ENCODE data around the gene PPM1N. TPM values are rescaled to one million over a fixed set of nuclear protein-coding genes. Genes with fewer than 3 reads are reported as not detected.
A peak's percentile ranks its signal among the peaks of the same experiment; 100 is the strongest.

PPM1N gene
- total RNA-seq, 3 donors from 2014 or later, result 1.8 to 2.5 (median 2.3) TPM

DNA sequence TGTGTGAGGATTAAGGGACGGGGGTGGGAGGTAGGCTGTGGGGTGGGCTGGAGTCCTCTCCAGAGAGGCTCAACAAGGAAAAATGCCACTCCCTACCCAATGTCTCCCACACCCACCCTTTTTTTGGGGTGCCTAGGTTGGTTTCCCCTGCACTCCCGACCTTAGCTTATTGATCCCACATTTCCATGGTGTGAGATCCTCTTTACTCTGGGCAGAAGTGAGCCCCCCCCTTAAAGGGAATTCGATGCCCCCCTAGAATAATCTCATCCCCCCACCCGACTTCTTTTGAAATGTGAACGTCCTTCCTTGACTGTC is 24.9 kb upstream of the PPM1N start:
- Histone ChIP-seq H3K36me3 (no peaks in the 10 kb centered on the region), H3K4me3 (peak overlapping the region in 1 of 3 donors; percentile 54), H3K27me3 (no peaks in the 10 kb centered on the region), H3K4me1 (peaks cover 0 to 5% of the 10 kb centered on the region in 2 donors), H3K27ac (no peak overlapping the region), H3K9me3 (no peaks in the 10 kb centered on the region)
- intact Hi-C loops (cut with DNase I; ENCODE audit: low total_unique reads), result loop anchor here (10.0 kb wide), 1 partner anchor 49 kb away; the partner anchor contains the start of gene ERCC1
- TF ChIP-seq POLR2AphosphoS5 (IDR thresholded peaks at IDR 0.05), result no peak
- TF ChIP-seq, protein P1, sequence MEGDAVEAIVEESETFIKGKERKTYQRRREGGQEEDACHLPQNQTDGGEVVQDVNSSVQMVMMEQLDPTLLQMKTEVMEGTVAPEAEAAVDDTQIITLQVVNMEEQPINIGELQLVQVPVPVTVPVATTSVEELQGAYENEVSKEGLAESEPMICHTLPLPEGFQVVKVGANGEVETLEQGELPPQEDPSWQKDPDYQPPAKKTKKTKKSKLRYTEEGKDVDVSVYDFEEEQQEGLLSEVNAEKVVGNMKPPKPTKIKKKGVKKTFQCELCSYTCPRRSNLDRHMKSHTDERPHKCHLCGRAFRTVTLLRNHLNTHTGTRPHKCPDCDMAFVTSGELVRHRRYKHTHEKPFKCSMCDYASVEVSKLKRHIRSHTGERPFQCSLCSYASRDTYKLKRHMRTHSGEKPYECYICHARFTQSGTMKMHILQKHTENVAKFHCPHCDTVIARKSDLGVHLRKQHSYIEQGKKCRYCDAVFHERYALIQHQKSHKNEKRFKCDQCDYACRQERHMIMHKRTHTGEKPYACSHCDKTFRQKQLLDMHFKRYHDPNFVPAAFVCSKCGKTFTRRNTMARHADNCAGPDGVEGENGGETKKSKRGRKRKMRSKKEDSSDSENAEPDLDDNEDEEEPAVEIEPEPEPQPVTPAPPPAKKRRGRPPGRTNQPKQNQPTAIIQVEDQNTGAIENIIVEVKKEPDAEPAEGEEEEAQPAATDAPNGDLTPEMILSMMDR (IDR thresholded peaks at IDR 0.05), result no peak
- TF ChIP-seq POLR2A (IDR thresholded peaks at IDR 0.05), result no peak
- DNase-seq (ENCODE audit: low spot score in 2 of 2), result no peak

- Histone ChIP-seq H3K4me1 (peaks cover 0 to 5% of the 10 kb centered on the region in 2 donors), H3K27ac (no peak overlapping the region), H3K4me3 (no peak overlapping the region), H3K27me3 (no peaks in the 10 kb centered on the region), H3K9me3 (no peaks in the 10 kb centered on the region), H3K36me3 (no peaks in the 10 kb centered on the region)
- no peak for DNase-seq (ENCODE audit: low spot score in 2 of 2)
- intact Hi-C loops (cut with DNase I; ENCODE audit: low total_unique reads), result loop anchor here (10.0 kb wide), 1 partner anchor 49 kb away; the partner anchor contains the start of gene ERCC1
- TF ChIP-seq, protein P1 (IDR thresholded peaks at IDR 0.05), result no peak
- TF ChIP-seq POLR2AphosphoS5 (IDR thresholded peaks at IDR 0.05), result peak in 2 of 3 donors; percentile 31 to 95
These were observed 24.3 kb upstream of the PPM1N start for GRCh38 chr19:45473682-45474605.

DNA sequence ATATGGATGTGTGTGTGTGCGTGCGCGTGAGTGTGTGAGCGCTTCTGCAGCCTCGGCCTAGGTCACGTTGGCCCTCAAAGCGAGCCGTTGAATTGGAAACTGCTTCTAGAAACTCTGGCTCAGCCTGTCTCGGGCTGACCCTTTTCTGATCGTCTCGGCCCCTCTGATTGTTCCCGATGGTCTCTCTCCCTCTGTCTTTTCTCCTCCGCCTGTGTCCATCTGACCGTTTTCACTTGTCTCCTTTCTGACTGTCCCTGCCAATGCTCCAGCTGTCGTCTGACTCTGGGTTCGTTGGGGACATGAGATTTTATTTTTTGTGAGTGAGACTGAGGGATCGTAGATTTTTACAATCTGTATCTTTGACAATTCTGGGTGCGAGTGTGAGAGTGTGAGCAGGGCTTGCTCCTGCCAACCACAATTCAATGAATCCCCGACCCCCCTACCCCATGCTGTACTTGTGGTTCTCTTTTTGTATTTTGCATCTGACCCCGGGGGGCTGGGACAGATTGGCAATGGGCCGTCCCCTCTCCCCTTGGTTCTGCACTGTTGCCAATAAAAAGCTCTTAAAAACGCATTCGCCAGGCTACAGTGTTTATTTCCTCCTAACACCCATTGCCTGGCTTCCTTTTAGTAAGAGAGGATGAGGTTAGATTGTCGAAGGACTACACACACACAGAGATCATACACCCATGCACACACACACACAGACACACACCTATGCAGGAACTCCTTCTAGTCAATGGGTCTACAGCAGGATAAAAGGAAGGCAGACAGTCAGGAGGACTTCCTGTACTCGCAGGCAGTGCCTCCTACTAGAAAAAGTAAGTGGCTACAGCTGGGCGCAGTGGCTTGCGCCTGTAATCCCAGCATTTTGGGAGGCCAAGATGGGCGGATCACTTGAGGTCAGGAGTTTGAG is 23.4 kb upstream of the PPM1N start:
- no peak for DNase-seq (ENCODE audit: low spot score in 2 of 2)
- H3K27me3 ChIP-seq, result no peaks in the 10 kb centered on the region
- H3K4me3 ChIP-seq, result no peak overlapping the region
- TF ChIP-seq POLR2AphosphoS5 (IDR thresholded peaks at IDR 0.05), result peak in 1 of 3 donors; percentile 66
- TF ChIP-seq, protein P1 (IDR thresholded peaks at IDR 0.05), result no peak
- H3K36me3 ChIP-seq, result no peaks in the 10 kb centered on the region
- H3K4me1 ChIP-seq, result peaks cover 0 to 5% of the 10 kb centered on the region in 2 donors
- H3K9me3 ChIP-seq, result no peaks in the 10 kb centered on the region
- H3K27ac ChIP-seq, result no peak overlapping the region
- intact Hi-C loops (cut with DNase I; ENCODE audit: low total_unique reads), result loop anchor here (10.0 kb wide), 1 partner anchor 50 kb away; the partner anchor contains the start of gene ERCC1

DNA sequence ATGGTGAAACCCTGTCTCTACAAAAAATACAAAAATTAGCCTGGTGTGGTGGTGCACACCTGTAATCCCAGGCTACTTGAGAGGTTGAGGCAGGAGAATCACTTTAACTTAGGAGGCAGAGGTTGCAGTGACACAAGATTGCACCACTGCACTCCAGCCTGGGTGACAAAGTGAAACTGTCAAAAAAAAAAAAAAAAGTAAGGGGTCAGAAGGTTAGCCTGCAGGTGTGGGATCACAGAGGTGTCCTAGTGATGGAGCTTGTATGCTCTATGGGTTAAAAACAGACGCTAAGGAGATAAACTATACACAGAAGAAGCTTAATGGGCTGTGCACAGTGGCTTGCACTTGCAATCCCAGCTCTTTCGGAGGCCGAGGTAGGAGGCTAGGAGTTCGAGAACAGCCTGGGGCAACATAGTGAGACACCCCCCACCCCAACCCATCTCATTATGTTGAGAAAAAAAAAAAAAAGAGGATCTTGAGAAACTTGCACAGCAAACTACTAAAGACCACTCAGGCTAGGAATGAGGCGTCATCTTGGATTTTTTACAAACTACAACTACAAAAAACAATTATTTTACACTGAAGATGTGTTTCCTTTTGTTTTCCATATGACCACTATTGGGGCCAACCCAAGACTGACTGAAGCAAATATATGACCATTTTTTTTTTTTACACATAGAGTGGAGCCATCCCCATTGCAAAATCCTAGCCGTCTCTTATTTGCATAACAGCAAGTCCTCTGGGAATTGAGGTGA is 22.5 kb upstream of the PPM1N start:
- H3K4me3 ChIP-seq, result no peak overlapping the region
- no peak for DNase-seq (ENCODE audit: low spot score in 2 of 2)
- TF ChIP-seq, protein P1 (IDR thresholded peaks at IDR 0.05), result no peak
- TF ChIP-seq POLR2AphosphoS5 (IDR thresholded peaks at IDR 0.05) (no peak), POLR2A (IDR thresholded peaks at IDR 0.05) (no peak)
- intact Hi-C loops (cut with DNase I; ENCODE audit: low total_unique reads), result loop anchor here (10.0 kb wide), 1 partner anchor 51 kb away; the partner anchor contains the start of gene ERCC1
- H3K36me3 ChIP-seq, result no peaks in the 10 kb centered on the region
- H3K4me1 ChIP-seq, result no peaks in the 10 kb centered on the region
- no peaks in the 10 kb centered on the region for H3K9me3 ChIP-seq
- no peaks in the 10 kb centered on the region for H3K27me3 ChIP-seq
- no peak overlapping the region for H3K27ac ChIP-seq
